GM18861 (cell line): ENCODE data around the gene RHOBTB3.

Source experiments
- ATAC-seq: cut with Tn5 transposase; IDR thresholded peaks from one replicate; pipeline ENCODE4 v1.9.1; 2021; ENCODE audit not compliant: unreplicated experiment

Gene RHOBTB3

DNA sequence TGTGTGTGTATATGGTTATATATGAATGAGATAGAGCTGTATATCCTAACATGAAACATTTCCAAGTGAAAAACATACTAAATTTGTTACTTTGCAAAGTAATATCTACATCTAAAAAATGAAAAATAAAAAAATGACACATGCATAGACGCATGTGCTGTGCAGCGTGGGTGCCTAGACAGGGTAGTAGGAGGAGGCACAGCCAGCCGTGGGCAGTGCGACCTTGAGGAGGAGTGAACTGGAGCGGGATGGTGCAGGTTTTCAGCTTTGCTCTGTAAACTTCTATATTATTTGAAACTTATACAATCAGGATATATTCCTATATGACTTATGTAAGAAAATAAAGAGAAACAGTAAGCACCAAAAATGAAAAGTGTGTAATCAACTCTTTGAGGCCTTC, 106.4 kb downstream of the RHOBTB3 start:
- ATAC-seq, result no peak

GRCh38 chr5:95838001-95838520, 106.9 kb downstream of the RHOBTB3 start:
- no peak for ATAC-seq

- ATAC-seq, result no peak
Observed at GRCh38 chr5:95838556-95838955, 107.4 kb downstream of the RHOBTB3 start.

GRCh38 chr5:95839658-95840057, 108.5 kb downstream of the RHOBTB3 start:
- ATAC-seq, result no peak

DNA sequence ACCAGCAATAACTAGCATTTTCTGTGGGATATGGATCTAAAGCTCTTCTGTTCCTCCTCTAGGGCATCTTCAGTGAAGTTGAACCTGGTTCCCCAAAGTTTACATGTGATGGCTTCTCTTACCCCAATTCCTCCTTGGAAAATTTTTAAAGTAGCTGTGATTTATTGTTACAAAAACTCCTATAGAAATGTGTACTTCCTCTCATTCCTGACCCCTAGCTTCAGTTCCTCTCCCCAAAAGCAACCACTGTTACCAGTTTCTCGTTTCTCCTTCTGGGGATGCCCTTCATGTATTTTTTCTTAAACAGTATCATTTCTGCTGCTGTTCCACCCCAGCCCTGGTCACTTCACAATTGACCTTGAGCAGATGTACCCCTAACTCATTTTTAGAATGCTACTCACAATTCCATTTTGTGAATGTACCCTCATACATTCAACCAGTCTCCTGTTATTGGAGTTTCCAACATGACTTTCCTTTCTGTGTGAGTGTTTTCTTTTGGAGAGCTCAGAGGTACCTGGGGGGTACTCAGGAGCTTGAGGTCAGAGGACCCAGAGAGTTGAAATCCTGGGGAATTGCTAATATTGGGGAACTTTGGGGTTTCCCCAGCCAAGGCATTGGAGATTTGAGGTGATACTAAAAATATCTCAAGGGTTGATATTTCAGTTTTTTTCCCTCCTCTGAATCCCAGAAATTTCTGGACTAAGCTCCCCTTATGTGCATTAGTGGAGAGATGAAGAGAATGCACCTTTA, 110.0 kb downstream of the RHOBTB3 start:
- no peak for ATAC-seq

DNA sequence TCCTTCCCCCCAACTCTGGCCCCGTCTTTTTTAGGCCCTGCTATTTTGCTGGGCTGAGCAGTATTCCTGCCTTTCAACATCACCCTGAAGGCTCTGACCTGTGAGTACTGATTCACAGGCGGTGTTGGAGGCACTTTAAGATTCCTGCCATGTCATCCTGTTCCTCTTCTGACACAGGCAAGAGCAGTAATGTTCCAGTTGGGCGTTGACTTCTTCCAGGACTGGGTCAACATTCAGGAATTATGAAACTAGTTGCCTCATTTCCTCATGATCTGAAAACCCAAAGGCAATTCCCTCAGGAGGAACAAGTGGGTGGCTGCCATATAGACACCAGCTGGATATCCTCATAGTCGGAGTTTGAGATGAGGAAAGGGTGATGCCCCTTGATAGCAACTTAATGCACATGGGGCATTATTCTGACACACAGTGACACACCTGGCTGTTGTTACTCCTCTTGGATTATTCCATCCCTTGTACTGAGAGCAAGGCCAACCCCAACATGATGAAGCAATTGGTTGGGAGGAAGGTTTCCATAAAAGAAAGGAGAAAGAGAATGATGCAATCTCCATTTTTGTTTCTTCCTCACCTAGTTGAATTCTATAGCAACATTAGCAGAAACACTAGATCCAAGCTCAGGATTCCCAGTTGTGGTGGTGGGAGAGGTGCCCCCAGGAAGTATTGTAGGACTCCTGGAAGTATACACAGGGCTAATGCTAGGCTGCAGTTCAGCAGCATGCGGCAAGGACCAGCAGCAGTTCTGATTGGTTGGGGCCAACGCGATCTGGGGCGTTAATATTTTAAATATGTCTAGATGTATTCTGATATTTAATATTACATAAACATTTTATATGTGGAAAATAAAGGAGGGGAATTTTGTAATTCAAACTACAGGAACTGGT, 111.0 kb downstream of the RHOBTB3 start:
- no peak for ATAC-seq

DNA sequence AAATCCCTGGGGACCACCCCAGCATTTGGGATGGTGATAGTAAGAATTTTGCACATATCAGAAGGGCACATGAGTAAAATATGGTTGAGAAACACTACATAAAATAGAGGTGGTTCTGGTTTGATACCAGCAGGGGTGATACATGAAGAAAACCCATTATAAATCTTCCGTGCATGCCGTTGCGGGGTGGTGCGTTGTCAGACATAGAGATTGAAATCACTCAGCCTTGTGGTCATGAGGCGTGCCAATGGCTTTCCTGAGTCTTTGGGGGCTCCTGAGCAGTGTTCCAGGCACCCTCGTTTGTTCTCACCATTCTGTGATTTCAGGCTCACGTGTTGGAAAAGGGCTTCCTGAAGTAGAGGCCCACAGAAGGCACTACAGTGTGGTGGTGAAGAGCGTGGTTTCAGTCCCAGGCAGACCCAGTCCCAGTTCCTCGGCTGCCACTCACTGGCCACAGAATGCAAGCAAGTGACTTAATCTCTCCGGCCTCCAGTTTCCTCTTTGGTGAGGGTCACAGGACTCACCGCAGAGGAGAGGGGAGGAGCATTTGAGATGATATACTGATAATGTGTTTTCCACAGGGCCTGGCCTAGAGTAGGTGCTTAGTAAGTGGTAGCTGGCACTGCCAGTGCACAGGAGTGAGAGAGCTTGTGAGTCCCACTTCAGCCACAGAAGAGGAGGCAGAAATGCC, 111.9 kb downstream of the RHOBTB3 start:
- ATAC-seq, result peak; percentile 76

DNA sequence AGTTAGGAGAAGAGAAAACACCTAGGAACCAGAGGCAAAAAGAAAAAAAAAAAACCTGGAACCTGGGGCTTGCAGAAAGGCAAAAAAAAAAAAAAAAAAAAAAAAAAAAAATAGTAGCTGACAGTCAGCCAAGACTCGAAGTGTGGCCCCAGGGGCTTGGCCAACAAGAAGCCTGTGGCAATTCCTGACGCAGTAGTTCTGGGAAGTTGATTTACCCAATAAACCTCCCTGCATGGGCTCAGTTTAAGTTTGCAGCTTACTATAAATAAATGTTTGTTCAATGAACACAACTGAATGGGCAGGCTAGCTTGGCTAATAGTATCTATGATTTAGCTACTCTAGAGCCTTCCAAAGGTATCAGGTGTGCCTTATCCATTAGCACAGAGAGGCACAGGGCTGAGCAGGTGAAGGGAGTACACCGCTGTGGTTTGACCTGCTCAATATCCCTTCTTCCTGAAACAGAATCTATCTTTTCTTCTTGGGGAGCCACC, 112.6 kb downstream of the RHOBTB3 start:
- no peak for ATAC-seq

DNA sequence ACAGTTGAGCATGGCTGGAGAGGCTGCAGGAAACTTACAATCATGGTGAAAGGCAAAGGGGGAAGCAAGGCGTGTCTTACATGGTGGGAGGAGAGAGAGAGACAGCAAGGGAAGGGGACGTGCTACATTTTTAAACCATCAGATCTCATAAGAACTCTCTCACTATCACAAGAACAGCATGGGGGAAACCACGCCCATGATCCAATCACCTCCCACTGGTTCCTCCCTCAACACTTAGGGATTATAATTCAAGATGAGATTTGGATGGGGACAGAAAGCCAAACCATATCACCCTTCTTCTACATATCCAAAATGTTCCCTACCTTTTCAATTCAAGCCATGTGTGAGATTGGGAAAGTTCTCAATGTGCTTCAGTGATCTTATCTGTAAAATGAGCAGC, 114.3 kb downstream of the RHOBTB3 start:
- no peak for ATAC-seq
